CD4-positive, alpha-beta T cell (primary cell): ENCODE data around the gene LRP2. TPM values are rescaled to one million over a fixed set of nuclear protein-coding genes. Genes with fewer than 3 reads are reported as not detected.

Experiments
- ATAC-seq: fragments of 200-7000 bp; cut with Tn5 transposase; one replicate; pipeline ENCODE4 v1.10.0; 2022; ENCODE audit warnings: mild to moderate bottlenecking; ENCODE audit not compliant: poor library complexity
- CTCF ChIA-PET: fragments of 350-600 bp; sonication (Branson Sonifier 250); formaldehyde crosslinking; loops from one replicate; lab custom pipeline; 2021; ENCODE audit warnings: antibody characterized with exemption, inconsistent platforms; lab: Charles Lee
- POLR2A ChIA-PET: fragments of 350-600 bp; sonication (Branson Sonifier 250); formaldehyde crosslinking; loops from one replicate; lab custom pipeline; 2021; ENCODE audit warnings: antibody characterized with exemption, inconsistent platforms; lab: Charles Lee
- DNase-seq, 14 experiments: peaks; one replicate each; pipeline ENCODE4 v3.0.0-alpha.2; 2013 to 2020; ENCODE audit warnings: mixed read lengths in 2 of 14
- H3K27ac ChIP-seq, 2 donors: one replicate each; pipeline versions ENCODE4 v1.5.1 to v1.7.0; 2013; ENCODE audit warnings: low read length in 2 of 2, low read depth in 1 of 2, mild to moderate bottlenecking in 1 of 2
- H3K27me3 ChIP-seq, 2 experiments: 1 replicate in 1 of 2; 2 replicates in 1 of 2; pipeline versions ENCODE4 v1.6.1 to v1.7.0; 2013; ENCODE audit warnings: low read length in 2 of 2, control low read depth in 1 of 2, mild to moderate bottlenecking in 1 of 2, moderate library complexity in 1 of 2; ENCODE audit not compliant: insufficient read depth in 2 of 2, control insufficient read depth in 1 of 2
- H3K36me3 ChIP-seq: one replicate; pipeline ENCODE4 v1.6.1; 2013; ENCODE audit warnings: low read length, control low read depth; ENCODE audit not compliant: insufficient read depth
- H3K4me1 ChIP-seq: one replicate; pipeline ENCODE4 v1.6.1; 2013; ENCODE audit warnings: low read length, control low read depth; ENCODE audit not compliant: insufficient read depth
- H3K4me3 ChIP-seq: one replicate; pipeline ENCODE4 v1.5.1; 2013; ENCODE audit warnings: mild to moderate bottlenecking, low read length, moderate library complexity
- H3K9me3 ChIP-seq, 2 experiments: 1 replicate in 1 of 2; 2 replicates in 1 of 2; pipeline versions ENCODE4 v1.6.1 to v1.7.0; 2013; ENCODE audit warnings: low read length in 2 of 2, mild to moderate bottlenecking in 2 of 2, control low read depth in 1 of 2, moderate library complexity in 1 of 2; ENCODE audit not compliant: control insufficient read depth in 1 of 2, insufficient read depth in 1 of 2
- H3K27ac Mint-ChIP-seq: one replicate; pipeline ENCODE4 v1.8.0; 2020; ENCODE audit warnings: mixed read lengths
- H3K27me3 Mint-ChIP-seq: one replicate; pipeline ENCODE4 v1.8.0; 2021; ENCODE audit warnings: mixed read lengths
- H3K36me3 Mint-ChIP-seq: one replicate; pipeline ENCODE4 v1.8.0; 2021; ENCODE audit warnings: low read depth, mixed read lengths
- H3K4me1 Mint-ChIP-seq: one replicate; pipeline ENCODE4 v1.8.0; 2021; ENCODE audit warnings: low read depth, mixed read lengths
- H3K4me3 Mint-ChIP-seq: one replicate; pipeline ENCODE4 v1.8.0; 2020; ENCODE audit warnings: mild to moderate bottlenecking, mixed read lengths
- H3K9me3 Mint-ChIP-seq: one replicate; pipeline ENCODE4 v1.8.0; 2020; ENCODE audit warnings: mixed read lengths
- intact Hi-C, 2 experiments: fragments of 100-400 bp; cut with DNase I in 1 of 2; cut with micrococcal nuclease in 1 of 2; formaldehyde crosslinking; loops; one replicate each; pipeline versions ENCODE4 v1.15.1 to v1.9.0; 2023 to 2025; cut with DNase I, micrococcal nuclease
- total RNA-seq, 174 experiments: library from RNA in 2 of 174; stranded (reverse) in 2 of 174; gene quantifications; one replicate each; pipeline ENCODE4 v1.2.3 and lab custom pipeline; 2021 to 2026
- TF ChIP-seq, protein P1 (sequence below): fragments of 200-600 bp; IDR thresholded peaks from one replicate; pipeline ENCODE4 v1.8.0; 2022; ENCODE audit warnings: antibody characterized with exemption, mild to moderate bottlenecking

The LRP2 gene
- total RNA-seq, 2 experiments from 2014 or later: 0.03 TPM; not detected in 1

DNA sequence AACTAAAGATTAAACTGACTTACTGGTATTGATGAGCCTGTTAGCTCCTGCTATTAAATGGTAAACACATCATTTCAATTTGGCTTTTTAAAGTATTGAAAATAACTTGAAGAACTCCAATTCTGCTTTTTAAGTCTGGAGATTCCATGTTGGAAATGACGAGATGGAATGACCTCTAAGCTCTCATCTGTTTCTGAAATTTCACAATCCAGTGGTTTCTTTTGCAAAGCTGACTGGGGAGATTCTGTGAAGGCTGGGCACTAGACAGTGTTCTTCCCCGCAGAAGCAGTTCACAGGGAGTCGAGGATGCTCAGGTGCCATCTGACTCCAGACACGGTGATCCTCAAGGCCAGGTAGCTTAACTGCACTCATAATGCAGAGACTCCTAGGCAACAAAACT, 248.3 kb downstream of the LRP2 start:
- ATAC-seq: no peak
- Histone ChIP-seq H3K27ac (no peak overlapping the region), H3K27me3 (no peaks in the 10 kb centered on the region), H3K9me3 (no peaks in the 10 kb centered on the region), H3K36me3 (no peaks in the 10 kb centered on the region), H3K4me3 (no peak overlapping the region), H3K4me1 (peaks cover 12% of the 10 kb centered on the region)
- Mint-ChIP-seq H3K4me3 (no peak overlapping the region), H3K36me3 (no peaks in the 10 kb centered on the region), H3K27me3 (peaks cover 20% of the 10 kb centered on the region), H3K4me1 (peaks cover 11% of the 10 kb centered on the region), H3K9me3 (no peaks in the 10 kb centered on the region), H3K27ac (no peak overlapping the region)
- DNase-seq: no peak
- TF ChIP-seq, protein P1, sequence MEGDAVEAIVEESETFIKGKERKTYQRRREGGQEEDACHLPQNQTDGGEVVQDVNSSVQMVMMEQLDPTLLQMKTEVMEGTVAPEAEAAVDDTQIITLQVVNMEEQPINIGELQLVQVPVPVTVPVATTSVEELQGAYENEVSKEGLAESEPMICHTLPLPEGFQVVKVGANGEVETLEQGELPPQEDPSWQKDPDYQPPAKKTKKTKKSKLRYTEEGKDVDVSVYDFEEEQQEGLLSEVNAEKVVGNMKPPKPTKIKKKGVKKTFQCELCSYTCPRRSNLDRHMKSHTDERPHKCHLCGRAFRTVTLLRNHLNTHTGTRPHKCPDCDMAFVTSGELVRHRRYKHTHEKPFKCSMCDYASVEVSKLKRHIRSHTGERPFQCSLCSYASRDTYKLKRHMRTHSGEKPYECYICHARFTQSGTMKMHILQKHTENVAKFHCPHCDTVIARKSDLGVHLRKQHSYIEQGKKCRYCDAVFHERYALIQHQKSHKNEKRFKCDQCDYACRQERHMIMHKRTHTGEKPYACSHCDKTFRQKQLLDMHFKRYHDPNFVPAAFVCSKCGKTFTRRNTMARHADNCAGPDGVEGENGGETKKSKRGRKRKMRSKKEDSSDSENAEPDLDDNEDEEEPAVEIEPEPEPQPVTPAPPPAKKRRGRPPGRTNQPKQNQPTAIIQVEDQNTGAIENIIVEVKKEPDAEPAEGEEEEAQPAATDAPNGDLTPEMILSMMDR: no peak
- POLR2A ChIA-PET: no interaction called here
- intact Hi-C loops: no loop called here
- CTCF ChIA-PET: interaction anchor here (1.3 kb wide), 1 partner anchor 18 kb away, joined by 4 read pairs; no protein-coding TSS in a partner anchor

DNA sequence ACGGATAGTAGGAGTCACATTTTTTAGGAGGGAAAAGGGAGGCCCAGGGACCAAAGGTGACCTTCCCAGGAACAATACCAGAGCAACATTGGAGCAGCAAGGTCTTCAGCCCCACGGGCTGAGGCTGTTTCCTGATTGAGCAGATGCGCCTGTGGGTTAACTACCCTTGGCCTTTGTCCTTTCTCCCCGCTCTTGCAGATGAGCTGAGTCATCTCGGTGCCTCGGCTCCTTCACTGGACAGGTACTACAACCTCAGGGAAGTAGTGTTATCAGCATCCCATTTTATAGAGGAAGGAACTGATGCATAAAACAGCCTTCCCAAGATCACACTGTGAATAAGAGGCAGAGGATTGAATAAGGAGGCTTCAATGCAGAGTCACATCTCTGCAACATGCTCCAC, 249.5 kb downstream of the LRP2 start:
- Histone ChIP-seq H3K36me3 (no peaks in the 10 kb centered on the region), H3K4me1 (peaks cover 23% of the 10 kb centered on the region), H3K9me3 (no peaks in the 10 kb centered on the region), H3K27me3 (no peaks in the 10 kb centered on the region), H3K4me3 (no peak overlapping the region), H3K27ac (no peak overlapping the region)
- POLR2A ChIA-PET: no interaction called here
- Mint-ChIP-seq H3K27me3 (peaks cover 17% of the 10 kb centered on the region), H3K36me3 (no peaks in the 10 kb centered on the region), H3K9me3 (no peaks in the 10 kb centered on the region), H3K27ac (no peak overlapping the region), H3K4me3 (no peak overlapping the region), H3K4me1 (peaks cover 21% of the 10 kb centered on the region)
- DNase-seq (no peak), ATAC-seq (no peak)
- intact Hi-C loops: no loop called here
- TF ChIP-seq, protein P1: no peak
- CTCF ChIA-PET: interaction anchor here (1.3 kb wide), 1 partner anchor 901 kb away, joined by 3 read pairs; no protein-coding TSS in a partner anchor

DNA sequence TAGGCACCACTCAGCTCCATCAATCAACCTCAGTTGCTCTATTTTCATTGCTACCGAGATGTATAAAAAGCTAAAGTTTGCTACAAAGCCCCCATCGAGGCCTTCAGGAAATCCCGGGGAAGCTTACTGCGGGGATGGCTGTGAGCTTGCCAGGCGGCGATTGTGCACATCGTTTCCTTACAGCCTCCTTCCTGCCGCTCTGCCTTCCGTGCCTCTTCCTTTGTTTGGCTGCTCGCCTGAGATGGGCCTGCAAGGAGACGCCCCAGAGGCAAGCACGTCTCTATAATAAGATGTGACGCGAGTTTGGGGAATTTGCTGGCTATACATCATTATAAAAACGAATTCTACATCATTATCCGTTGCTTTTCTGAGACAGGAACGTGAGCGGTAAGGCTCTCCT, 251.4 kb downstream of the LRP2 start:
- no peak overlapping the region for H3K27ac Mint-ChIP-seq
- intact Hi-C loops: loop anchor here (1.0 to 2.0 kb wide), 3 partner anchors 21 to 30 kb away; no protein-coding TSS in a partner anchor

More for the DNA sequence above, 251.4 kb downstream of the LRP2 start:
- Histone ChIP-seq H3K27ac (no peak overlapping the region), H3K9me3 (no peaks in the 10 kb centered on the region), H3K36me3 (no peaks in the 10 kb centered on the region), H3K4me1 (peaks cover 43% of the 10 kb centered on the region), H3K27me3 (no peaks in the 10 kb centered on the region), H3K4me3 (no peak overlapping the region)
- Mint-ChIP-seq H3K9me3 (no peaks in the 10 kb centered on the region), H3K4me3 (no peak overlapping the region), H3K4me1 (peaks cover 36% of the 10 kb centered on the region), H3K36me3 (no peaks in the 10 kb centered on the region), H3K27me3 (peaks cover 8% of the 10 kb centered on the region)
- ChIA-PET CTCF (interaction anchor here (1.3 to 3.0 kb wide), 3 partner anchors 21 to 31 kb away, joined by 6 to 24 read pairs (median 8); no protein-coding TSS in a partner anchor), POLR2A (no interaction called here)
- DNase-seq: no peak
- TF ChIP-seq, protein P1: no peak
- no peak for ATAC-seq
